Measurements from ENCODE around the gene KLHL18.
"Not testable (repeated sequence)": the region's sequence is repeated elsewhere in the genome, so short reads cannot be mapped to it uniquely, and the experiment has no call there.

Gene KLHL18

GRCh38 chr3:47359323-47359722 lies 76.6 kb downstream of the KLHL18 start:
- DNase-seq = no peak

- DNase-seq = peak in 9 of 56 donors; percentile 7 to 39 (median 23)
Observed at GRCh38 chr3:47360110-47360517, 77.4 kb downstream of the KLHL18 start.

- DNase-seq = no peak
Observed at GRCh38 chr3:47362701-47363100, 80.0 kb downstream of the KLHL18 start.

GRCh38 chr3:47365213-47366153 lies 82.7 kb downstream of the KLHL18 start:
- peak in 1 of 56 donors; percentile 5 for DNase-seq

- no peak for DNase-seq
Observed at GRCh38 chr3:47366833-47367232, 84.1 kb downstream of the KLHL18 start.

- DNase-seq = no peak
Observed at GRCh38 chr3:47367631-47368030, 84.9 kb downstream of the KLHL18 start.

GRCh38 chr3:47370020-47370419 lies 87.3 kb downstream of the KLHL18 start:
- not testable (repeated sequence) for DNase-seq

- DNase-seq = peak in 4 of 56 donors; percentile 3 to 21 (median 8)
Observed at GRCh38 chr3:47370887-47371697, 88.3 kb downstream of the KLHL18 start.

GRCh38 chr3:47374587-47374986 lies 91.8 kb downstream of the KLHL18 start:
- no peak for DNase-seq

GRCh38 chr3:47376393-47376792 lies 93.6 kb downstream of the KLHL18 start:
- no peak for DNase-seq

GRCh38 chr3:47377186-47377585 lies 94.4 kb downstream of the KLHL18 start:
- no peak for DNase-seq

- no peak for DNase-seq
Observed at GRCh38 chr3:47378869-47379268, 96.1 kb downstream of the KLHL18 start.

- DNase-seq = no peak
Observed at GRCh38 chr3:47379411-47379899, 96.7 kb downstream of the KLHL18 start.

- peak in 2 of 56 donors; percentile 45 to 61 for DNase-seq
Observed at GRCh38 chr3:47380026-47380600, 97.4 kb downstream of the KLHL18 start.

- peak; percentile 76 to 100 (median 98) for DNase-seq
Observed at GRCh38 chr3:47380601-47381316, 98.0 kb downstream of the KLHL18 start, which contains the start of gene PTPN23. Gene PTPN23 (plus strand): TSS chr3:47381021. CDS start chr3:47381097, 76 bp downstream.

- peak in 48 of 56 donors; percentile 33 to 84 (median 71) for DNase-seq
Observed at GRCh38 chr3:47381317-47382157, 98.8 kb downstream of the KLHL18 start.

GRCh38 chr3:47384425-47384824 lies 101.7 kb downstream of the KLHL18 start:
- no peak for DNase-seq

- DNase-seq = no peak
Observed at GRCh38 chr3:47385007-47385406, 102.3 kb downstream of the KLHL18 start.

GRCh38 chr3:47385796-47386195 lies 103.1 kb downstream of the KLHL18 start:
- DNase-seq = no peak

- DNase-seq = no peak
Observed at GRCh38 chr3:47392933-47393332, 110.2 kb downstream of the KLHL18 start.

Data from nucleus accumbens (tissue), 56 donors.